Suprapubic skin (tissue), 4 donors: Measurements from ENCODE around the gene THSD7A. TPM values are rescaled to one million over a fixed set of nuclear protein-coding genes. Genes with fewer than 3 reads are reported as not detected.

Experiments
- DNase-seq, 2 donors: peaks; one replicate each; pipeline ENCODE4 v3.0.0-alpha.2; 2019; ENCODE audit warnings: low spot score in 2 of 2
- H3K27ac ChIP-seq: fragments of 200-600 bp; sonication (generic); one replicate; pipeline ENCODE4 v1.5.1; 2019
- H3K27me3 ChIP-seq: fragments of 200-600 bp; sonication (generic); one replicate; pipeline ENCODE4 v1.5.1; 2019
- H3K36me3 ChIP-seq: fragments of 200-600 bp; sonication (generic); one replicate; pipeline ENCODE4 v1.5.1; 2019
- H3K4me1 ChIP-seq: fragments of 200-600 bp; sonication (generic); one replicate; pipeline ENCODE4 v1.5.1; 2019
- H3K4me3 ChIP-seq: fragments of 200-600 bp; sonication (generic); one replicate; pipeline ENCODE4 v1.5.1; 2019; ENCODE audit warnings: mild to moderate bottlenecking
- H3K9me3 ChIP-seq: fragments of 200-600 bp; sonication (generic); one replicate; pipeline ENCODE4 v1.5.1; 2019
- EP300 ChIP-seq: sonication (generic); formaldehyde crosslinking; IDR thresholded peaks from one replicate; pipeline ENCODE4 v1.6.1; 2017; ENCODE audit warnings: antibody characterized with exemption
- POLR2A ChIP-seq, 2 donors: fragments of 450-650 bp; IDR thresholded peaks; one replicate each; pipeline ENCODE4 v1.6.1; 2017; ENCODE audit warnings: antibody characterized with exemption in 2 of 2, mild to moderate bottlenecking in 2 of 2, moderate library complexity in 2 of 2
- POLR2AphosphoS5 ChIP-seq, 3 donors: sonication (generic); formaldehyde crosslinking; IDR thresholded peaks; one replicate each; pipeline ENCODE4 v1.6.1; 2017; ENCODE audit warnings: antibody characterized with exemption in 3 of 3
- WGBS: methylation state at CpG from one replicate; pipeline ENCODE4 v1.1.5; 2018; 5-methylcytosine and 5-hydroxymethylcytosine counted together
- total RNA-seq, 4 donors: library from RNA; depleted of rRNA; stranded (reverse); fragments of >200 nt; gene quantifications; one replicate each; pipeline ENCODE4 v1.1.0, GENCODE V29; 2016
- TF ChIP-seq, protein P1 (sequence below), 2 donors: fragments of 200-600 bp in 1 of 2; fragments of 450-650 bp in 1 of 2; sonication (generic) in 1 of 2; IDR thresholded peaks; one replicate each; pipeline ENCODE4 v1.5.1; 2016 to 2019; ENCODE audit warnings: antibody characterized with exemption in 2 of 2, mild to moderate bottlenecking in 1 of 2, moderate library complexity in 1 of 2

THSD7A gene
- total RNA-seq, 4 donors from 2014 or later = 0.42 to 5.4 (median 1.2) TPM

- DNase-seq = no peak
- Histone ChIP-seq H3K36me3 (no peaks in the 10 kb centered on the region), H3K27ac (no peak overlapping the region), H3K4me3 (no peak overlapping the region), H3K27me3 (no peaks in the 10 kb centered on the region), H3K9me3 (no peaks in the 10 kb centered on the region), H3K4me1 (no peaks in the 10 kb centered on the region)
- WGBS = 56% methylated on average over 4 of the region's 4 CpGs
- TF ChIP-seq, protein P1, sequence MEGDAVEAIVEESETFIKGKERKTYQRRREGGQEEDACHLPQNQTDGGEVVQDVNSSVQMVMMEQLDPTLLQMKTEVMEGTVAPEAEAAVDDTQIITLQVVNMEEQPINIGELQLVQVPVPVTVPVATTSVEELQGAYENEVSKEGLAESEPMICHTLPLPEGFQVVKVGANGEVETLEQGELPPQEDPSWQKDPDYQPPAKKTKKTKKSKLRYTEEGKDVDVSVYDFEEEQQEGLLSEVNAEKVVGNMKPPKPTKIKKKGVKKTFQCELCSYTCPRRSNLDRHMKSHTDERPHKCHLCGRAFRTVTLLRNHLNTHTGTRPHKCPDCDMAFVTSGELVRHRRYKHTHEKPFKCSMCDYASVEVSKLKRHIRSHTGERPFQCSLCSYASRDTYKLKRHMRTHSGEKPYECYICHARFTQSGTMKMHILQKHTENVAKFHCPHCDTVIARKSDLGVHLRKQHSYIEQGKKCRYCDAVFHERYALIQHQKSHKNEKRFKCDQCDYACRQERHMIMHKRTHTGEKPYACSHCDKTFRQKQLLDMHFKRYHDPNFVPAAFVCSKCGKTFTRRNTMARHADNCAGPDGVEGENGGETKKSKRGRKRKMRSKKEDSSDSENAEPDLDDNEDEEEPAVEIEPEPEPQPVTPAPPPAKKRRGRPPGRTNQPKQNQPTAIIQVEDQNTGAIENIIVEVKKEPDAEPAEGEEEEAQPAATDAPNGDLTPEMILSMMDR (IDR thresholded peaks at IDR 0.05) = no peak
- TF ChIP-seq EP300 (no peak), POLR2AphosphoS5 (IDR thresholded peaks at IDR 0.05) (no peak), POLR2A (IDR thresholded peaks at IDR 0.05) (no peak)
These were observed 14.8 kb downstream of the THSD7A start for GRCh38 chr7:11817111-11817740.

- TF ChIP-seq EP300 = no peak
- TF ChIP-seq, protein P1 (IDR thresholded peaks at IDR 0.05) = no peak
- no peak overlapping the region for H3K27ac ChIP-seq
- no peak overlapping the region for H3K4me3 ChIP-seq
- DNase-seq = no peak
- H3K9me3 ChIP-seq = no peaks in the 10 kb centered on the region
- H3K27me3 ChIP-seq = no peaks in the 10 kb centered on the region
- no peaks in the 10 kb centered on the region for H3K4me1 ChIP-seq
- H3K36me3 ChIP-seq = no peaks in the 10 kb centered on the region
These were observed 20.3 kb downstream of the THSD7A start for GRCh38 chr7:11811709-11812108.

- no peaks in the 10 kb centered on the region for H3K27me3 ChIP-seq
- TF ChIP-seq, protein P1 (IDR thresholded peaks at IDR 0.05) = no peak
- no peak for TF ChIP-seq POLR2AphosphoS5 (IDR thresholded peaks at IDR 0.05)
- no peak for TF ChIP-seq EP300
- no peak for TF ChIP-seq POLR2A (IDR thresholded peaks at IDR 0.05)
- 84% methylated on average over 4 of the region's 4 CpGs for WGBS
- no peaks in the 10 kb centered on the region for H3K4me1 ChIP-seq
- no peaks in the 10 kb centered on the region for H3K9me3 ChIP-seq
- no peak overlapping the region for H3K4me3 ChIP-seq
- no peaks in the 10 kb centered on the region for H3K36me3 ChIP-seq
- no peak for DNase-seq
- no peak overlapping the region for H3K27ac ChIP-seq
These were observed 21.9 kb downstream of the THSD7A start for GRCh38 chr7:11810043-11810625.

DNA sequence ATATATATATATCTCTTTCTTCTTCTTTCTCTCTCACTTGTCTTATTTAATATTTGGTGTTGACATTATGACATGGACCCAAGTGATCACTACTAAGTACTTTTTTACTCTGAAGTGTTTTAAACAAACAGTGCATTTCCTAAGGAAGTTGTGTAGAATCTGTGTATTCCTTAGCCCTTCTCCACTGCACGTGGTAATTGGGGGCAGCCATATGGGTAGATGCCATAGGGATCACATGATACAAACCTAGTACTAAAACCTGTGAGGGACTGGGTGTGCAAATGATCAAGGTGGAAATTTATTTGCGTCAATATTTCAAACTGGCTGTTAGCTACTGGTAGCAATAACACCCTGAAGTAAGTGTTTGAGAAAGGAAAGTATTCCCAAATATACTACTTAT lies 25.0 kb downstream of the THSD7A start:
- 78% methylated on average over 2 of the region's 2 CpGs for WGBS
- H3K4me1 ChIP-seq = no peaks in the 10 kb centered on the region
- H3K9me3 ChIP-seq = no peaks in the 10 kb centered on the region
- no peak overlapping the region for H3K27ac ChIP-seq
- no peak for DNase-seq
- no peaks in the 10 kb centered on the region for H3K27me3 ChIP-seq
- no peak overlapping the region for H3K4me3 ChIP-seq
- no peaks in the 10 kb centered on the region for H3K36me3 ChIP-seq
- TF ChIP-seq POLR2A (IDR thresholded peaks at IDR 0.05) = no peak
- TF ChIP-seq POLR2AphosphoS5 (IDR thresholded peaks at IDR 0.05) = no peak
- TF ChIP-seq, protein P1 (IDR thresholded peaks at IDR 0.05) = no peak
- no peak for TF ChIP-seq EP300

GRCh38 chr7:11804621-11805020 lies 27.4 kb downstream of the THSD7A start:
- WGBS = 92% methylated on average over 4 of the region's 4 CpGs

More at GRCh38 chr7:11804621-11805020, 27.4 kb downstream of the THSD7A start:
- no peak for DNase-seq
- Histone ChIP-seq H3K4me1 (no peaks in the 10 kb centered on the region), H3K27ac (no peak overlapping the region), H3K36me3 (no peaks in the 10 kb centered on the region), H3K4me3 (no peak overlapping the region), H3K9me3 (no peaks in the 10 kb centered on the region), H3K27me3 (no peaks in the 10 kb centered on the region)
- TF ChIP-seq EP300 = no peak
- no peak for TF ChIP-seq POLR2AphosphoS5 (IDR thresholded peaks at IDR 0.05)
- no peak for TF ChIP-seq POLR2A (IDR thresholded peaks at IDR 0.05)
- TF ChIP-seq, protein P1 (IDR thresholded peaks at IDR 0.05) = no peak
